H1 (cell line): ENCODE measurements around the gene PSMC3. TPM values are rescaled to one million over a fixed set of nuclear protein-coding genes. Genes with fewer than 3 reads are reported as not detected.

Experiments used
- CTCF ChIA-PET: fragments of 300-600 bp; sonication (Branson Sonifier 250); formaldehyde crosslinking; loops from one replicate; lab custom pipeline; 2021; ENCODE audit not compliant: partially characterized antibody; lab: Charles Lee
- POLR2A ChIA-PET: fragments of 300-600 bp; sonication (Branson Sonifier 250); formaldehyde crosslinking; loops from one replicate; lab custom pipeline; 2021; ENCODE audit warnings: inconsistent platforms; ENCODE audit not compliant: partially characterized antibody; lab: Charles Lee
- DNase-seq, 2 experiments: peaks; one replicate each; pipeline versions ENCODE4 v3.0.0 to v3.0.0-alpha.2; 2010 to 2022; ENCODE audit warnings: low spot score in 2 of 2, low read depth in 1 of 2, mixed read lengths in 1 of 2
- FAIRE-seq: peaks from 2 replicates; lab custom pipeline; 2011; peaks lifted over from hg19 to GRCh38; lab: Jason Lieb, UNC
- H2AFZ ChIP-seq: 2 replicates; pipeline ENCODE4 v1.8.1; 2012; ENCODE audit warnings: low read length, inconsistent platforms
- H2AK5ac ChIP-seq: 2 replicates; pipeline ENCODE4 v1.6.1; 2013; ENCODE audit warnings: low read depth, low read length
- H2BK120ac ChIP-seq: replicated peaks from 2 replicates; pipeline ENCODE3; 2013; ENCODE audit warnings: low read depth, low read length, inconsistent platforms
- H2BK12ac ChIP-seq: 2 replicates; pipeline ENCODE4 v1.6.1; 2013; ENCODE audit warnings: low read depth, low read length
- H2BK15ac ChIP-seq: 2 replicates; pipeline ENCODE4 v1.6.1; 2013; ENCODE audit warnings: low read length
- H2BK20ac ChIP-seq: 2 replicates; pipeline ENCODE4 v1.6.1; 2013; ENCODE audit warnings: low read length
- H2BK5ac ChIP-seq: 2 replicates; pipeline ENCODE4 v1.6.1; 2013; ENCODE audit warnings: low read depth, low read length
- H3K14ac ChIP-seq: 2 replicates; pipeline ENCODE4 v1.6.1; 2013; ENCODE audit warnings: inconsistent platforms; ENCODE audit not compliant: insufficient read length
- H3K18ac ChIP-seq: 2 replicates; pipeline ENCODE4 v1.6.1; 2013; ENCODE audit warnings: low read length; ENCODE audit errors: extremely low read depth
- H3K23ac ChIP-seq: 2 replicates; pipeline ENCODE4 v1.6.1; 2013; ENCODE audit warnings: inconsistent platforms; ENCODE audit not compliant: insufficient read length
- H3K23me2 ChIP-seq: 2 replicates; pipeline ENCODE4 v1.6.1; 2013; ENCODE audit warnings: low read depth, low read length
- H3K27ac ChIP-seq: 2 replicates; pipeline ENCODE4 v1.6.1; 2011; ENCODE audit warnings: low read depth, low read length, inconsistent platforms
- H3K27me3 ChIP-seq, 4 experiments: replicated peaks in 1 of 4; 1 replicate in 1 of 4; 2 replicates in 3 of 4; pipeline versions ENCODE4 v1.6.1 to v1.8.1; 2011 to 2013; ENCODE audit warnings: low read length in 3 of 4, mild to moderate bottlenecking in 3 of 4, inconsistent platforms in 2 of 4, mixed read lengths in 2 of 4, moderate library complexity in 1 of 4; ENCODE audit not compliant: control insufficient read depth in 3 of 4, insufficient read depth in 3 of 4; ENCODE audit errors: extremely low read depth in 1 of 4
- H3K36me3 ChIP-seq, 4 experiments: 2 replicates each; pipeline versions ENCODE4 v1.6.1 to v1.8.1; 2011 to 2013; ENCODE audit warnings: mild to moderate bottlenecking in 4 of 4, low read length in 3 of 4, moderate library complexity in 2 of 4, control low read depth in 1 of 4, inconsistent platforms in 1 of 4; ENCODE audit not compliant: insufficient read depth in 4 of 4, control insufficient read depth in 2 of 4
- H3K4ac ChIP-seq: replicated peaks from 2 replicates; pipeline ENCODE3; 2013; ENCODE audit warnings: low read length, low read depth, mixed read lengths, inconsistent platforms; ENCODE audit not compliant: insufficient read length
- H3K4me1 ChIP-seq, 4 experiments: replicated peaks in 1 of 4; 1 replicate in 1 of 4; 2 replicates in 3 of 4; pipeline versions ENCODE4 v1.6.1 to v1.8.1; 2011 to 2013; ENCODE audit warnings: low read length in 3 of 4, inconsistent platforms in 2 of 4, mixed read lengths in 1 of 4; ENCODE audit not compliant: insufficient read depth in 4 of 4, control insufficient read depth in 3 of 4
- H3K4me2 ChIP-seq, 2 experiments: 2 replicates each; pipeline versions ENCODE4 v1.6.1 to v1.8.1; 2011 to 2013; ENCODE audit warnings: low read depth in 2 of 2, low read length in 2 of 2, control low read depth in 1 of 2, inconsistent platforms in 1 of 2, mild to moderate bottlenecking in 1 of 2; ENCODE audit not compliant: insufficient read depth in 1 of 2
- H3K4me3 ChIP-seq, 4 experiments: fragments of 200-600, 300-600 bp in 1 of 4; sonication (generic), shearing (Covaris generic), sonication (Bioruptor Twin) in 1 of 4; 2 replicates each; pipeline versions ENCODE4 v1.5.1 to v1.8.1; 2011 to 2016; ENCODE audit warnings: low read length in 4 of 4, low read depth in 3 of 4, control low read depth in 2 of 4, inconsistent platforms in 2 of 4, mild to moderate bottlenecking in 2 of 4, mixed read lengths in 1 of 4, moderate library complexity in 1 of 4; ENCODE audit not compliant: insufficient read depth in 2 of 4; ENCODE audit errors: extremely low read depth in 1 of 4
- H3K56ac ChIP-seq: replicated peaks from 2 replicates; pipeline ENCODE3; 2013; ENCODE audit warnings: low read depth, mild to moderate bottlenecking, mixed read lengths, low read length, inconsistent platforms; ENCODE audit not compliant: insufficient read length
- H3K79me1 ChIP-seq: 2 replicates; pipeline ENCODE4 v1.6.1; 2013; ENCODE audit warnings: low read depth, low read length, control low read depth
- H3K79me2 ChIP-seq, 2 experiments: 2 replicates each; pipeline versions ENCODE4 v1.6.1 to v1.8.1; 2012 to 2013; ENCODE audit warnings: low read length in 2 of 2, mild to moderate bottlenecking in 2 of 2, inconsistent platforms in 1 of 2; ENCODE audit not compliant: insufficient read depth in 2 of 2, control insufficient read depth in 1 of 2
- H3K9ac ChIP-seq, 4 experiments: replicated peaks in 1 of 4; 1 replicate in 1 of 4; 2 replicates in 3 of 4; pipeline versions ENCODE4 v1.6.1 to v1.8.1; 2011 to 2013; ENCODE audit warnings: low read depth in 3 of 4, low read length in 3 of 4, control low read depth in 2 of 4, mild to moderate bottlenecking in 2 of 4, moderate library complexity in 2 of 4, inconsistent platforms in 1 of 4; ENCODE audit errors: extremely low read depth in 1 of 4
- H3K9me3 ChIP-seq, 2 experiments: 2 replicates each; pipeline versions ENCODE4 v1.6.1 to v1.8.1; 2012 to 2013; ENCODE audit warnings: mild to moderate bottlenecking in 2 of 2, moderate library complexity in 2 of 2, control low read depth in 1 of 2, inconsistent platforms in 1 of 2, low read depth in 1 of 2, low read length in 1 of 2, mixed read lengths in 1 of 2; ENCODE audit not compliant: insufficient read depth in 2 of 2
- H4K20me1 ChIP-seq, 2 experiments: replicated peaks in 1 of 2; 2 replicates each; pipeline versions ENCODE3 to v1.8.1; 2011 to 2013; ENCODE audit warnings: inconsistent platforms in 2 of 2, low read length in 2 of 2, mild to moderate bottlenecking in 1 of 2; ENCODE audit not compliant: insufficient read depth in 2 of 2, control insufficient read depth in 1 of 2
- H4K5ac ChIP-seq: 2 replicates; pipeline ENCODE4 v1.6.1; 2013; ENCODE audit warnings: low read length, low read depth, mixed read lengths, inconsistent platforms; ENCODE audit not compliant: insufficient read length
- H4K8ac ChIP-seq: 2 replicates; pipeline ENCODE4 v1.8.0; 2013; ENCODE audit warnings: mild to moderate bottlenecking, moderate library complexity, low read length, inconsistent platforms; ENCODE audit not compliant: insufficient read depth; ENCODE audit errors: extremely low read depth
- H4K91ac ChIP-seq: replicated peaks from 2 replicates; pipeline ENCODE3; 2013; ENCODE audit warnings: low read length, mixed read lengths, inconsistent platforms; ENCODE audit not compliant: insufficient read length
- BRCA1 ChIP-seq: IDR thresholded peaks from 2 replicates; pipeline ENCODE4 v1.6.1; 2012; ENCODE audit warnings: low read depth, low read length, improper control_type of control experiment
- CHD2 ChIP-seq: IDR thresholded peaks from 2 replicates; pipeline ENCODE4 v1.6.1; 2012; ENCODE audit warnings: low read length, improper control_type of control experiment
- MAX ChIP-seq: IDR thresholded peaks from 2 replicates; pipeline ENCODE4 v1.6.1; 2012; ENCODE audit warnings: inconsistent platforms
- POLR2A ChIP-seq, 2 experiments: IDR thresholded peaks; 1 replicate in 1 of 2; 2 replicates in 1 of 2; pipeline ENCODE4 v1.6.1; 2011; ENCODE audit warnings: low read depth in 2 of 2, low read length in 2 of 2, mild to moderate bottlenecking in 2 of 2; ENCODE audit errors: control extremely low read depth in 1 of 2
- TEAD4 ChIP-seq: IDR thresholded peaks from 2 replicates; pipeline ENCODE4 v1.6.1; 2012; ENCODE audit warnings: low read depth, low read length, inconsistent platforms, mixed read lengths
- WGBS, 2 experiments: shearing (Covaris generic) in 1 of 2; methylation state at CpG; one replicate each; pipeline versions ENCODE4 v1.1.6 to v1.1.7; 2013 to 2015; ENCODE audit warnings: low lambda C conversion rate in 2 of 2, mixed read lengths in 2 of 2, inconsistent platforms in 1 of 2, low coverage in 1 of 2, missing lambda C conversion rate in 1 of 2; ENCODE audit not compliant: insufficient replicate concordance in 2 of 2, insufficient coverage in 1 of 2, insufficient read length in 1 of 2; ENCODE audit errors: extremely low coverage in 1 of 2, missing lambda C conversion rate in 1 of 2; 5-methylcytosine and 5-hydroxymethylcytosine counted together
- polyA plus RNA-seq, 7 experiments: library from polyadenylated mRNA; depleted of rRNA in 3 of 7; stranded (reverse) in 5 of 7; unstranded in 2 of 7; fragments of >200 nt in 5 of 7; fragments of 200-250 nt in 2 of 7; gene quantifications; 1 replicate in 5 of 7; 2 replicates in 1 of 7; 4 replicates in 1 of 7; pipeline versions ENCODE4 v1.2.1 to v1.2.3, GENCODE V29; 2011 to 2013; ENCODE audit warnings: missing spikeins in 2 of 7, mixed read lengths in 2 of 7
- total RNA-seq: library from RNA; stranded (reverse); fragmentation: NEBNext Ultra II Directional; extraction: Animal tissue kit (Norgen Biotek cat#: 25700); gene quantifications from 2 replicates; pipeline ENCODE4 v1.2.1, GENCODE V29; 2021
- TF ChIP-seq, protein P1 (sequence below): IDR thresholded peaks from 2 replicates; pipeline ENCODE4 v1.6.1; 2011; ENCODE audit warnings: low read depth, mild to moderate bottlenecking, low read length; ENCODE audit not compliant: insufficient read depth

The PSMC3 gene
- total and polyA plus RNA-seq, 2 of the 8 experiments (the other 6 are each of a cell fraction or from before 2014, with no cell fraction given): 105 to 160 TPM

DNA sequence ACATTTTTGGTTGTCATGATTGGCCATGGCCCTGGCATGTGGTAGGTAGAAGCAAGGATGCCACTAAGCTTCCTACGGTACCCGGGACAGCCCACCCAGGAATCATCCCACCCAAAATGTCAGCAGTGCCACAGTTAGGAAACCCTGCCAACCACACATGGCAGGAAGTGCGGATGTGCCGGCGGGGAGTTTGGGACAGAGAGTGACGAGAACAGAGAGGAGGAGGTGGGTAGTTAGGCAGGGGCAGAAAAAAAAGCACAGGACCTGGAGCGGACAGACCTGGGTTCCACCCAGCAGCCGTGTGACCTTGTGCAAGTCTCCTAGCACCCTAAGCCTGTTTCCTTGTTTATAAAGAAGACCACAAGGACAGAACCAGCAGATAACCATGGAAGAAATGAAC is 51.2 kb downstream of the PSMC3 start:
- H3K23ac ChIP-seq: no peak overlapping the region
- H3K27ac ChIP-seq: no peak overlapping the region
- H2BK15ac ChIP-seq: no peak overlapping the region
- H2BK12ac ChIP-seq: no peak overlapping the region
- no peak overlapping the region for H3K4me2 ChIP-seq
- no peak for DNase-seq
- H2BK5ac ChIP-seq: no peak overlapping the region
- H3K23me2 ChIP-seq: peaks cover 7% of the 10 kb centered on the region; the same call in 1 of the 2 replicates
- no peak overlapping the region for H4K91ac ChIP-seq
- H3K4ac ChIP-seq: no peak overlapping the region
- POLR2A ChIA-PET: interaction anchor here (1.6 kb wide), 1 partner anchor 44 kb away, joined by 3 read pairs; no protein-coding TSS in a partner anchor
- H2AFZ ChIP-seq: no peak overlapping the region
- H4K20me1 ChIP-seq: peaks cover 0 to 2% of the 10 kb centered on the region in 2 experiments
- CTCF ChIA-PET: interaction anchor here (0.6 to 4.7 kb wide), 16 partner anchors 10 to 586 kb away, joined by 3 to 78 read pairs (median 6); partner anchors contain the start of genes MYBPC3, RAPSN and SLC39A13
- no peak overlapping the region for H3K9ac ChIP-seq
- FAIRE-seq: no peak
- 86% methylated on average over 6 of the region's 8 CpGs; no CpG with 5 or more reads in 1 of the 2 experiments for WGBS, 2 experiments
- H3K14ac ChIP-seq: no peak overlapping the region
- H3K79me1 ChIP-seq: no peaks in the 10 kb centered on the region
- H3K56ac ChIP-seq: no peak overlapping the region
- no peak overlapping the region for H2AK5ac ChIP-seq
- no peak overlapping the region for H2BK120ac ChIP-seq
- H3K27me3 ChIP-seq: no peaks in the 10 kb centered on the region
- peaks cover 0 to 5% (median 2%) of the 10 kb centered on the region in 4 experiments; a peak in 5 of 7 replicates for H3K4me1 ChIP-seq
- H3K36me3 ChIP-seq: no peaks in the 10 kb centered on the region
- H2BK20ac ChIP-seq: no peak overlapping the region
- H3K18ac ChIP-seq: no peak overlapping the region
- H4K8ac ChIP-seq: no peak overlapping the region; the same call in 1 of the 2 replicates
- H3K9me3 ChIP-seq: no peaks in the 10 kb centered on the region
- H3K79me2 ChIP-seq: no peaks in the 10 kb centered on the region
- H3K4me3 ChIP-seq: no peak overlapping the region
- no peak overlapping the region for H4K5ac ChIP-seq
- TF ChIP-seq CHD2: no peak
- no peak for TF ChIP-seq POLR2A (IDR thresholded peaks at IDR 0.05; ENCODE audit: control extremely low read depth in 1 of 2, low read depth in 2 of 2, low read length in 2 of 2)
- no peak for TF ChIP-seq BRCA1
- TF ChIP-seq, protein P1, sequence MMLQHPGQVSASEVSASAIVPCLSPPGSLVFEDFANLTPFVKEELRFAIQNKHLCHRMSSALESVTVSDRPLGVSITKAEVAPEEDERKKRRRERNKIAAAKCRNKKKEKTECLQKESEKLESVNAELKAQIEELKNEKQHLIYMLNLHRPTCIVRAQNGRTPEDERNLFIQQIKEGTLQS: no peak
- TF ChIP-seq MAX: no peak
- TF ChIP-seq TEAD4: no peak
